HEK293 (cell line): ENCODE results near the gene PTAR1.

ENCODE experiments used
- CTCF ChIA-PET: fragments of 350-600 bp; formaldehyde crosslinking; extraction: SDS; loops from one replicate; lab custom pipeline; 2021; ENCODE audit warnings: antibody characterized with exemption; lab: Yijun Ruan, JAX
- POLR2A ChIA-PET: fragments of 300-600 bp; formaldehyde crosslinking; extraction: SDS; loops from one replicate; lab custom pipeline; 2020; ENCODE audit warnings: antibody characterized with exemption, inconsistent platforms; lab: Yijun Ruan, JAX
- H3K27ac ChIP-seq: fragments of 200-500 bp; sonication (Bioruptor generic); 2 replicates; pipeline ENCODE4 v1.5.1; 2014; ENCODE audit warnings: low read depth, low read length, control low read depth, inconsistent platforms; ENCODE audit errors: extremely low read depth
- H3K36me3 ChIP-seq, 2 experiments: fragments of 200-500 bp in 1 of 2; sonication (Bioruptor generic) in 1 of 2; 1 replicate in 1 of 2; 2 replicates in 1 of 2; pipeline ENCODE4 v1.5.1; 2014 to 2017; ENCODE audit warnings: inconsistent platforms in 2 of 2, low read length in 2 of 2; ENCODE audit not compliant: control insufficient read depth in 2 of 2, insufficient read depth in 1 of 2
- H3K4me1 ChIP-seq: fragments of 200-500 bp; sonication (Bioruptor generic); 2 replicates; pipeline ENCODE4 v1.5.1; 2014; ENCODE audit warnings: mild to moderate bottlenecking, low read length, inconsistent platforms; ENCODE audit not compliant: control insufficient read depth, insufficient read depth
- H3K4me3 ChIP-seq: 2 replicates; pipeline ENCODE4 v1.5.1; 2011; ENCODE audit warnings: low read depth, mild to moderate bottlenecking, control low read depth, low read length, moderate library complexity
- H3K9me3 ChIP-seq: fragments of 200-500 bp; sonication (Bioruptor generic); 2 replicates; pipeline ENCODE4 v1.5.1; 2014; ENCODE audit warnings: low read depth, low read length, inconsistent platforms; ENCODE audit not compliant: control insufficient read depth, insufficient read depth
- INSM2 ChIP-seq: fragments of 450-650 bp; formaldehyde crosslinking; IDR thresholded peaks from 2 replicates; pipeline ENCODE4 v1.5.1; 2016; ENCODE audit warnings: missing biosample characterization, missing genetic modification characterization
- KLF10 ChIP-seq: fragments of 450-650 bp; IDR thresholded peaks from 2 replicates; pipeline ENCODE4 v1.5.1; 2018; ENCODE audit warnings: missing biosample characterization, mild to moderate bottlenecking, missing genetic modification characterization
- SETDB1 ChIP-seq: IDR thresholded peaks from one replicate; pipeline ENCODE4 v1.6.1; 2017; ENCODE audit warnings: mild to moderate bottlenecking, low read length, moderate library complexity, mixed read lengths; ENCODE audit not compliant: insufficient read length
- SP3 ChIP-seq: fragments of 450-650 bp; formaldehyde crosslinking; IDR thresholded peaks from 2 replicates; pipeline ENCODE4 v1.5.1; 2016; ENCODE audit warnings: missing biosample characterization, missing genetic modification characterization
- ZNF112 ChIP-seq: fragments of 450-650 bp; formaldehyde crosslinking; IDR thresholded peaks from 2 replicates; pipeline ENCODE4 v1.5.0; 2017; ENCODE audit warnings: missing biosample characterization, missing genetic modification characterization
- ZNF148 ChIP-seq: fragments of 450-650 bp; formaldehyde crosslinking; IDR thresholded peaks from 2 replicates; pipeline ENCODE4 v1.5.0; 2017; ENCODE audit warnings: missing biosample characterization, missing genetic modification characterization, borderline replicate concordance
- ZNF157 ChIP-seq: fragments of 450-650 bp; formaldehyde crosslinking; IDR thresholded peaks from 2 replicates; pipeline ENCODE4 v1.5.1; 2016; ENCODE audit warnings: missing biosample characterization, missing genetic modification characterization
- ZNF169 ChIP-seq: fragments of 450-650 bp; formaldehyde crosslinking; IDR thresholded peaks from 2 replicates; pipeline ENCODE4 v1.5.1; 2016; ENCODE audit warnings: missing biosample characterization, missing genetic modification characterization
- ZNF18 ChIP-seq: fragments of 450-650 bp; formaldehyde crosslinking; IDR thresholded peaks from 2 replicates; pipeline ENCODE4 v1.5.1; 2016; ENCODE audit warnings: missing biosample characterization, missing genetic modification characterization
- ZNF449 ChIP-seq: fragments of 450-650 bp; formaldehyde crosslinking; IDR thresholded peaks from 2 replicates; pipeline ENCODE4 v1.5.1; 2017; ENCODE audit warnings: missing biosample characterization, mild to moderate bottlenecking, missing genetic modification characterization, moderate library complexity
- ZNF529 ChIP-seq: fragments of 450-650 bp; formaldehyde crosslinking; IDR thresholded peaks from 2 replicates; pipeline ENCODE4 v1.5.1; 2017; ENCODE audit warnings: missing genetic modification characterization, missing biosample characterization; ENCODE audit not compliant: insufficient replicate concordance
- ZNF548 ChIP-seq: fragments of 450-650 bp; formaldehyde crosslinking; IDR thresholded peaks from 2 replicates; pipeline ENCODE4 v1.5.1; 2016; ENCODE audit warnings: missing biosample characterization, missing genetic modification characterization
- ZNF585B ChIP-seq: fragments of 450-650 bp; formaldehyde crosslinking; IDR thresholded peaks from 2 replicates; pipeline ENCODE4 v1.5.1; 2016; ENCODE audit warnings: missing biosample characterization, missing genetic modification characterization
- ZNF707 ChIP-seq: fragments of 450-650 bp; formaldehyde crosslinking; IDR thresholded peaks from 2 replicates; pipeline ENCODE4 v1.5.1; 2016; ENCODE audit warnings: missing biosample characterization, missing genetic modification characterization

The PTAR1 gene

GRCh38 chr9:69697475-69697874 lies 62.3 kb downstream of the PTAR1 start:
- Histone ChIP-seq H3K36me3 (no peaks in the 10 kb centered on the region), H3K4me3 (no peak overlapping the region), H3K4me1 (no peaks in the 10 kb centered on the region), H3K9me3 (no peaks in the 10 kb centered on the region), H3K27ac (no peak overlapping the region)
- TF ChIP-seq ZNF157 (no peak), ZNF707 (tag by site-specific recombination) (no peak), ZNF112 (tag by site-specific recombination) (no peak), KLF10 (tag by site-specific recombination) (no peak), ZNF18 (tag by site-specific recombination) (no peak), SP3 (tag by site-specific recombination) (no peak), ZNF148 (no peak)
- ChIA-PET POLR2A (no interaction called here), CTCF (interaction anchor here (1.1 kb wide), 1 partner anchor 25 kb away, joined by 4 read pairs; the partner anchor contains the start of gene APBA1)

- Histone ChIP-seq H3K4me3 (no peak overlapping the region), H3K4me1 (no peaks in the 10 kb centered on the region), H3K36me3 (no peaks in the 10 kb centered on the region), H3K9me3 (no peaks in the 10 kb centered on the region), H3K27ac (no peak overlapping the region)
- ChIA-PET CTCF (interaction anchor here (1.1 kb wide), 1 partner anchor 24 kb away, joined by 4 read pairs; the partner anchor contains the start of gene APBA1), POLR2A (no interaction called here)
- TF ChIP-seq SETDB1: peak; percentile 89
- TF ChIP-seq ZNF449 (tag by site-specific recombination): no peak
- no peak for TF ChIP-seq ZNF585B
- TF ChIP-seq INSM2: no peak
Measured at GRCh38 chr9:69696802-69697201, 63.0 kb downstream of the PTAR1 start.

GRCh38 chr9:69689991-69690538 lies 69.7 kb downstream of the PTAR1 start:
- H3K36me3 ChIP-seq: no peaks in the 10 kb centered on the region
- H3K4me1 ChIP-seq: no peaks in the 10 kb centered on the region
- H3K4me3 ChIP-seq: no peak overlapping the region
- TF ChIP-seq ZNF169 (tag by site-specific recombination) (no peak), ZNF548 (tag by site-specific recombination) (no peak), ZNF18 (tag by site-specific recombination) (no peak), ZNF529 (no peak)
- H3K9me3 ChIP-seq: no peaks in the 10 kb centered on the region
- CTCF ChIA-PET: interaction anchor here (1.0 kb wide), 1 partner anchor 18 kb away, joined by 4 read pairs; the partner anchor contains the start of gene APBA1
- POLR2A ChIA-PET: no interaction called here
- no peak overlapping the region for H3K27ac ChIP-seq
